Stimulated activated CD4-positive, alpha-beta T cell treated with anti-CD3 and anti-CD28 coated beads, Interleukin-1b, Interleukin-23, amount 100 ng/mL, for 48 hours (primary cell): Measurements from ENCODE around the gene UXS1.
A peak's percentile ranks its signal among the peaks of the same experiment; 100 is the strongest.

Source experiments
- DNase-seq: peaks from one replicate; pipeline ENCODE4 v3.0.0-alpha.2; 2020

Gene UXS1

GRCh38 chr2:106107509-106108131, 86.5 kb downstream of the UXS1 start:
- peak; percentile 54 for DNase-seq

DNA sequence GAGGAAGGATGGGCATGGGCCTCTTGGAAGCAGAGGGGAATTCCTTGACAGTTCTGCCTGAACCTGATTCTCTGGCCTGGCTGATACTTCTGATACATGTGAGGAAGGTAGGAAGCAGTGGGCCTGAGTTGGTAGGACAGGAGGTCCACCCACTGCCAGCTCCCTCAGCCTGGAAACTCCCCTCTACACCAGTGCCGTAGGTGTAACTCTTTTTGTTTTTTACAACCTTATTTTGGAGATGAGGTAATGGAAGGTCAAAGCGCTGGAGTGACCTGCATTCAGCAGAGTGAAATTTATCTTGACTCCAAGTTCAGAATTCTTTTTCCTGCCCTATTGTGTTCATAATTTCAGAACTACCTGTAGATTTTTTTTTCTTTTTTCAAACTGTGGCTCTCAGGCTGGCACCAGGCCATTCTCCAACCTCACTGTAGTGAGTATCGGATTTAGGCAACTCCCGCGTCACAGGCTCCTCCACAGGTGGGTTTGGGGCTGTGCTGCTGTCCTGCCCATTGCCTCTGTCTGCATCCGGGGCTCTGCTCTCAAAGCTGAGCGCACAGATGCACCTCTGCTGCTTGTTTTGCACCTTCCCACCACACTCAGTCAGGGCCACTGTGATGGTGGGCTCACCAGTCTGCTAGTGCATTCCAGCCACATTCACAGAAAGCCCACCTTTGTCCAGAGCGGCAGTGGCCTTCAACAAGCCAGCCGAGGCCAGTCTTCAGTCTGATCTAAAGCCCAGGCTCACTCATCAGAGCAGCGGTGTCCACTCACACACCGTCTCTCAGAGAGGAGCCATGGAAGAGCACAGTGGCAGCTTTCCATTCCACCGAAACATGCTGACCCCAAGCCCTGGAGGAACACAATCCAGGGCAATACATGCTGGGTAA, 87.2 kb downstream of the UXS1 start:
- DNase-seq = no peak

GRCh38 chr2:106105151-106105922, 88.8 kb downstream of the UXS1 start:
- no peak for DNase-seq

DNA sequence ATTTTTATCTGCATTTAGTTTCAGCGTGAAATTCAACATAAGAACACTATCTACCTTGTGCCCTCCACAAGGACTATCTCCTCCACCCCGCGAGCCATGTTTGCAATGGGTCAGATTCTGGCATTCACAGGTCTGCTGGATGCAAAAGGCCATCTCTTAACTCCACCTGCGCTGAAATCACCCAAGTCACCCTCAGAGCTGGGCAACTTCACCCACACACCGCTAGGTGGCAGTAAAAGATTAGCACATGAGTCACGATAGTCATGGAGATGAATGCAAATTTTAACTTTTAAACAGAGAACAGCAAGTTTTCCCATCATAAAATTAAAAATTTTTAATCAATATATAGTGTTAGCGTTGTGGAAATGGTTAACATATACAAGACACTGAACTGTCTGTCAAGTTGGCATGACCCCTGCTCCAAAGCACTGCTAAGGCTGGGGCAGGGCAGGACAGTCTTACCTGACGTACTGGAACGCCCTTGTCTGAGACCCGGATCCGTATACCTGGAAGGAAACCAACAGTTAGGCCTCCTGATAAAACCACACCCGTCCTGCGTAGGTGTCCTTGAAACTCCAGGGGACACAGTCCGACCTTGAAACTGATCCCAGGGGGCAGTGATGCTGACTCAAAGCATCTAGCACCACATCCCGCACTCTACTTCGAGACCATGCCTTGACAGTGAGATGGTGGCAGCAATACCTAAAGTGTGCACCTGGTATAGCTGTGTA, 89.6 kb downstream of the UXS1 start:
- peak; percentile 64 for DNase-seq

DNA sequence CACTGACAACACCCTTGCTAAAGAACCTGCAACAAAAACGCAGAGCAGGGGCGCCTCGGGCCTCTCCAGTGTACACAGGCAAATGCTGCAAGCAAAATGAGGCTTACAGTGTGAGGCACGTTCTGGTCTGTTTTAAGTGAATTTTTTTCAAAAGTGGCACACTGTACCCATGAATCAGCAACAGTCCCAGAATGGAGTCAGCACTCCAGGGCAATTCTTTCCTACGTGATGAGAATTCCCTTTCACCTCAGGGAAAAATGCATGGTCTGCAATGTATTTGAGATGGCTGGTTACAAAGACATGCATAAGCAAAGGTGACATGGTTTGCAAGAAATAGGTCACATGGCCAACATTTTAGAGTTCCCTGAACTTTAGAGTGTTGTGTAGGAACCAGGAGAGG, 94.4 kb downstream of the UXS1 start:
- DNase-seq = no peak

DNA sequence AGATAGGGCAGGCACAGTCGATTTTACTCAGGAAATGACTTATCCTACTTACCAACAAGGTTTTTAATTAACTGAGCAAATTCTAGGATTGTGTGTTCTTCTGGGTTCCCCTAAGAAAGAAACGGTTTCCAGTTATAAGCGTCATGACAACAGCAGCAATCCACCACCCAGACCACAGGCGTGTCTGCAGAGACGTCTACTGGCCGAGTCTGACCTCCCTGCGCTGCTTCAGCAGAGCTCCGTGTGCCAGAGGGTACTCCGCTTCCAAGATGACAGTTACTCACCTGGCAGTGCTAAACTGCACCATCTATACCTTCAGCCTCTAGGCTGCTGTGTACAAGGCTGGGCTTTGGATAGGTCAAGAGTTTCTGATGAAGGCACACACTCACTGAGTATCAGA, 95.4 kb downstream of the UXS1 start:
- no peak for DNase-seq

- no peak for DNase-seq
These were observed 96.0 kb downstream of the UXS1 start for GRCh38 chr2:106098081-106098480.

- no peak for DNase-seq
These were observed 96.8 kb downstream of the UXS1 start for GRCh38 chr2:106097038-106098000.

DNA sequence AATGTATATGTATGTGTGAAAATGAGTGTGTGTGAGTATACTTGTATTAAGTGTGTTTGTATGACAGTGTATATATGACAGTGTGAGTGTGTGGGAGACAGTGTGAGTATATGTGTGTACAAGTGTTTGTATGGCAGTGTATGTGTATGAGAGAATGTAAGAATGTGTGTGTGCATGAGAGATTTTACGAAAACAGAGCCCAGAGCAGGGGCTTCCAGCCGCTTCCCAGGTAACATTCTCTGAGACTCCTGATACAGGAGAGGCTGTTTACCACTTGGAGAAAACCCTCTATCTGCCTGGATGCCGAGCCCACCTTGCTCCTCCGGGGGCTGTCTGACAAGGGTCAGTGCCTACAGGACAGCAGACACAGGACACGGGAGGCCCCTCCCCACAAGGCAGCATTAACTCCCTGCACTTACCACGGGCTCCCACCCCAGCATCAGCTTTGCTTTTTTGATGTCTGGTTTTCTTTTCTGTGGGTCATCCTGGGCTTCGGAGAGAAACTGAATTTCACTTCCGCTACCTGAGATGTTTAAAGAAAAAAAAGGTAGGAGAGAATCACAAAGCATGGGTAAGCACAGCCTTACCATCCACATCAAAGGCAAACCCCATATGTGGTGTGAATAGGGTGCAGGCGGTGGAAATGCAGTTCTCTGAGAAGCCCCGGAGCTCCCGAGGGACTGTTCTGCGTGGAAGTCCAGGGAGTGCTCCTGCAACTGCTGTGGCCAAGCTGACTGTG, 97.6 kb downstream of the UXS1 start:
- no peak for DNase-seq

- peak; percentile 72 for DNase-seq
These were observed 98.4 kb downstream of the UXS1 start for GRCh38 chr2:106095478-106096298.

DNA sequence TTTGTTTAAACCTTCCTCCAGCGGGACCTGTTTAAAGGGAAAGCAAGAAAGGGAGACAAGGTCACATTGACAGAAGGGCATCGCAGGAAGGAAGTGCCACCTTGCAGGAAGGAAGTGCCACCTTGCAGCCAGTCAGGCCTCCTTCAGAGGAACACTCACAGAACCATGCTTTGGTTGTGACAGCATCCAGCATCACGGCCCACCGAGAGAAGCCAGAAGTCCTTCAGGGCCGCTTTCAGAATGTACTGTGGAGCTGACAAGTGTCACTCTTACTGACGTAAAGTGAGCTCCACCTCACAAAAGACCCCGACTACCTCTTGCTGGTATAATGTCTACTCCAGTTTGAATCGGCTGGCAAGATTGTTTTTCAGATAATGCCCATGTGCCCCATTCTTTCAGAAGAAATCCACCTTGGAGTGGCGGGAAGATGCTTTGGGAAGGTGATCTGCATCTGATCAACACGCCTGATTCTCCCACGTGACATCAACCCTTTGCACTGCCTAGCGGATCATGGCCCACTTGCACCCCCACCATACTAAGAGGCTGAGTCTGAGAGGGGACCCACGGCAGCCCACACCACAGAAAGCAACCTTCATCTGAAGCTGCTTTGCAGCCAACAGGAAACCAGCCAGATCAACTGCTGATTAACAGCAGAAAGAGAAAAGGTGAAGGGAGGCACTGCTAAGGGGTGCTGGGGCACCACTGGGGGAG, 99.8 kb downstream of the UXS1 start:
- peak; percentile 40 for DNase-seq

DNA sequence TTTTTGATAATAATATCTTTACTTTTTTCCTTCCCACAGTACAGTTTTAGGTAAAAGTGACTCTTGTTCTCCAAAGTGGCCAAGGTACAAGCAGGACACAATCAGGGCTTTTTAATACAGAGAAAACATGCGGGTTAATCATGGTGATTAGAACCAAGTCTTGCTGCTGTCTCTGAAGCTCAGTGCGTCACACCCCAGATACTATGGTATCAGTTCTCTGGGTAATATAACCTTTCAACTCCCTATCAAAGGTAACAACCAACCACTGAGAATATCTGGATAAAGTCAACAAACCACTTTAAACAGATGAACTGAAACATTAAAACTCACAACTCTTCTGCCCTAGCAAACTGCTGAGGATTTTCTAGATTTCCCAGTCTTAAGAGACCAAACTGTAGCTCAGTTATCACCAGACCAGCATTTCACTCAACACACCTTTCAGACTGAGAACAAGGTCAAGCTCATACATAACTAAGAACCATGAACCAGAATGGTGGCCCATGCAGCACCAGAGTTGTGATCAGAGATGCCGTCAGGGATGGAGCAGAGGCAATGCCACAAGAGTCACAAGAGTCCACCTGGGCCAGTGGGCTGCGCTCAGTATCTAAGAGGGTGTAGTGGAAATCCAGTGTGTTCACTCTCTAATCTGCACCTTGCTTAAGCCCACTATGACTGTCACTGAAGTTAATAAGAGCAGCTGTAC, 103.0 kb downstream of the UXS1 start:
- no peak for DNase-seq

- no peak for DNase-seq
These were observed 104.5 kb downstream of the UXS1 start for GRCh38 chr2:106089611-106090010.

DNA sequence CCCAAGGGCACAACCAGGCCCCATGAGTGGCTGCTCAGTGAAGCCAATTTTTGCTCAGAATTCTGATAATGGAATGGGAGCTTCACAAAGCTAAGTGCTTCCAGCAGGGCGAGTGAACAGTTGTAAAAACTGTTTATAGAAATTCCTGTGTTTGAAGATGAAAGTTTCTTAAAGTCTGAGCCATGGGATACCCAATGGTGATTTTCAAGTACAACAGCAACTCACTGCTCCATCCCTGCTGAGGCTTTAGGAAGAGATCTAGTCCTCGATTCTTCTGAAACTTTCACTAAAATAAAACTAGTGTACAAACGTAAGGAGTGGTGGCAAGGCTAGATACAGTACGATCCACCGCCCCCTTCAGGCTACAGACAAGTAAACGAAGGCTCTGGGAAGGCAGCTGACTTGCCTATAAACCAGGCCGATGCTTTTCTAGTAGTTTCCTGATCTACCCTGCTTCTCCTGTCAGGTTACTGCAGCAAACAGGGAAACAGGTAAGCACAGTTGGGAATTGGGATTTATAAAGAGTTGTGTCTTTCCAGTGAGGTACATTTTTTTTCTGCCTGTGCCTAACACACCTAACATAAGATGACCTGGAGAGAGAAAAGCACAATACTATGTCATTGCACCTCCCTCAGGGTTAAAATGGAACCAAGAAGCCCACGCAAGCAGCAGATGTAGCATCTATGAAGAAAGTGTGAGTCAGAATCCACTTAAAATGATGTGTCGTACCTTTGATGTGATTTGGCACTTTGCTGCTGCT, 108.7 kb downstream of the UXS1 start:
- DNase-seq = peak; percentile 60

DNA sequence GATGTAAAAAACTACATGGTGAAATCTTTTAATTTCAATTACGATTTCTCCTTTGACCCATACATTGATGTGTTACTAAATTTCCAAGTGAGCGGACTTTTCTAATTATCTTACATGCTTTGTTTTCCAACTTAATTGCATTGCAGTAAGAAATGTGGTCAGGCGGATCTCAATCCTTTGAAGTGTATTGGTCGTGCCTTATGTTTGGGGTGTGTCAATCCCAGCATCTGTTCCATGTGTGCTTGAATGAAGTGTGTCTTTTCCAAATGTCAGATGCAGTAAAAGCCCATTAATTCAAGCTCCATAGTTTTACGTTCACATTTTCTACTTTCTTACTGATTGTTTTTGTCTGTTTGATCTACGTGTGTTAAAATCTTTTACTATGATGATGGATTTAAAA, 113.1 kb downstream of the UXS1 start:
- DNase-seq = no peak

- no peak for DNase-seq
These were observed 116.0 kb downstream of the UXS1 start for GRCh38 chr2:106078096-106078495.

DNA sequence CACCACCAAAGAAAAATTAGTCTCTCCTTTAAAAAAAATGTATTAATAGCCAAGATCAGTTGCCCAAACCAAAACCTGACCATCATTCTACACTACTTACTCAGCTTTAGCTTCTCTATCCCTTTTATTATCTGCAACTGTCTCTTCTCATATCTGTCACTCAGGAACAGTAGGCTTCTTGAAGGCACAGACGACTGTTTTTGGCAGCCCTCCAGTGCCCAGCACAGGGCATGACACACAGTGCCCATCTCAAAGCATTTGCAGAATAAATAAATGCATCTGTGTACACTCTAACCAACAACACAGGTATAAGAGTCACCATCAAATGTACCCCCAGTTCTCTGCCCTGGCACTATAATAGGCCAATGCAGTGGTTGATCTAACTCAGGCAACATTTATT, 117.2 kb downstream of the UXS1 start:
- no peak for DNase-seq

DNA sequence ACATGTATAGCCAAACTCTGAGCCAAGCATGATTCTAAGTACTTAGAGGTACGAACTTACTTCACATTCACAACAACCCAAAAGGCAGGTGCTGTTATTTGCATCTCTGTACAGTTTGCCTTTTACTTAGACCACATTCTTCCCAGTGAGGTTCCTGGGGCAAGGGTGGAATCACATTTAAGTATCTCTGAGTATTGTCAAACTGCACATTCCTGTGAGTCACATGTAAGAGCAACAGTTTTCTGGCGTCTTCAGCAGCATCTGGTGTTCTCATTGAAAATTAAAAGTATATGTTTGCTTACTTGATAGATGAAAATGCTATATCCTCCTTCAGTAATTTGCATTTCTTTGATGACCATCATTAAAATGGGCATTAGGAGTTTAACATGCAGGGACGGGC, 119.1 kb downstream of the UXS1 start:
- DNase-seq = no peak
